ENCODE data around the gene LSM14A. TPM values are rescaled to one million over a fixed set of nuclear protein-coding genes. Genes with fewer than 3 reads are reported as not detected.

Gene LSM14A
- total RNA-seq, 4 donors from 2014 or later = 94.4 to 172 (median 130) TPM

- H3K4me3 ChIP-seq = no peak overlapping the region
- intact Hi-C loops (cut with DNase I) = no loop called here
- no peaks in the 10 kb centered on the region for H3K27me3 ChIP-seq
- no peaks in the 10 kb centered on the region for H3K9me3 ChIP-seq
- WGBS = 100% methylated on average over 1 of the region's 1 CpG
- H3K36me3 ChIP-seq = peaks cover 0 to 12% (median 2%) of the 10 kb centered on the region in 4 donors
- TF ChIP-seq CTCF (IDR thresholded peaks at IDR 0.05) = no peak
- no peak for TF ChIP-seq POLR2AphosphoS5 (IDR thresholded peaks at IDR 0.05)
- no peak for TF ChIP-seq EP300 (IDR thresholded peaks at IDR 0.05)
- no peak for TF ChIP-seq POLR2A (IDR thresholded peaks at IDR 0.05; ENCODE audit: low read depth)
- H3K4me1 ChIP-seq = peaks cover 17 to 48% (median 39%) of the 10 kb centered on the region in 4 donors
- no peak for DNase-seq (ENCODE audit: extremely low spot score)
- H3K27ac ChIP-seq (replicated peaks in 1 of 4) = no peak overlapping the region
Observed at GRCh38 chr19:34275705-34276104, 103.4 kb downstream of the LSM14A start.

GRCh38 chr19:34276614-34277013, 104.3 kb downstream of the LSM14A start:
- no peak overlapping the region for H3K4me3 ChIP-seq
- intact Hi-C loops (cut with DNase I) = no loop called here
- no peaks in the 10 kb centered on the region for H3K27me3 ChIP-seq
- peaks cover 16 to 40% (median 30%) of the 10 kb centered on the region in 4 donors for H3K4me1 ChIP-seq
- TF ChIP-seq CTCF (IDR thresholded peaks at IDR 0.05) (no peak), EP300 (IDR thresholded peaks at IDR 0.05) (no peak), POLR2A (IDR thresholded peaks at IDR 0.05; ENCODE audit: low read depth) (no peak)
- 84% methylated on average over 4 of the region's 4 CpGs for WGBS
- H3K9me3 ChIP-seq = no peaks in the 10 kb centered on the region
- H3K36me3 ChIP-seq = peaks cover 0 to 16% (median 2%) of the 10 kb centered on the region in 4 donors
- DNase-seq (ENCODE audit: extremely low spot score) = no peak
- no peak overlapping the region for H3K27ac ChIP-seq (replicated peaks in 1 of 4)

GRCh38 chr19:34277244-34277643, 104.9 kb downstream of the LSM14A start:
- H3K36me3 ChIP-seq = peaks cover 0 to 16% (median 2%) of the 10 kb centered on the region in 4 donors
- H3K27ac ChIP-seq (replicated peaks in 1 of 4) = no peak overlapping the region
- no peaks in the 10 kb centered on the region for H3K27me3 ChIP-seq
- H3K9me3 ChIP-seq = no peaks in the 10 kb centered on the region
- peaks cover 16 to 34% (median 24%) of the 10 kb centered on the region in 4 donors for H3K4me1 ChIP-seq
- DNase-seq (ENCODE audit: extremely low spot score) = no peak
- no peak overlapping the region for H3K4me3 ChIP-seq
- 77% methylated on average over 4 of the region's 4 CpGs for WGBS
- TF ChIP-seq POLR2A (IDR thresholded peaks at IDR 0.05; ENCODE audit: low read depth) (no peak), EP300 (IDR thresholded peaks at IDR 0.05) (no peak), CTCF (IDR thresholded peaks at IDR 0.05) (no peak), POLR2AphosphoS5 (IDR thresholded peaks at IDR 0.05) (no peak)
- intact Hi-C loops (cut with DNase I) = no loop called here

DNA sequence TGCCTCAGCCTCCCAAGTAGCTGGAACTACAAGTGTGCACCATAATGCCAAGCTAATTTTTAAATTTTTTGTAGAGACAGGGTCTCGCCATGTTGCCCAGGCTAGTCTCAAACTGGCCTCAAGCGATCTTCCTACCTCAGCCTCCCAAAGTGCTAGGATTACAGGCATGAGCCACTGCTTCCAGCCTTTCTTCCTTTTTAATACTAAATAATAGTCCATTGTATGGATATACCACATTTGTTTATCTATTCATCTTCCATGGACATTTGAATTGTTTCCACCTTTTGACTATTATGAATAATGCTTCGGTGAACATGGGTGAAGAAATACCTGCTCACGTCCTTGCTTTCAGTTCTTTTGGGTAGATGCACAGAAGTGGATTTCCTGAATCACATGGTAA, 106.5 kb downstream of the LSM14A start:
- H3K9me3 ChIP-seq = no peaks in the 10 kb centered on the region
- H3K36me3 ChIP-seq = peaks cover 0 to 13% (median 2%) of the 10 kb centered on the region in 4 donors
- no peak for DNase-seq (ENCODE audit: extremely low spot score)
- WGBS = 92% methylated on average over 4 of the region's 4 CpGs
- no peaks in the 10 kb centered on the region for H3K27me3 ChIP-seq
- no peak overlapping the region for H3K4me3 ChIP-seq
- H3K27ac ChIP-seq (replicated peaks in 1 of 4) = no peak overlapping the region
- TF ChIP-seq POLR2AphosphoS5 (IDR thresholded peaks at IDR 0.05) (no peak), CTCF (IDR thresholded peaks at IDR 0.05) (no peak), EP300 (IDR thresholded peaks at IDR 0.05) (no peak), POLR2A (IDR thresholded peaks at IDR 0.05; ENCODE audit: low read depth) (no peak)
- intact Hi-C loops (cut with DNase I) = no loop called here
- H3K4me1 ChIP-seq = peaks cover 15 to 30% (median 24%) of the 10 kb centered on the region in 4 donors

Other genes with a start within 250 kb of the LSM14A start
- 10 to 100 TPM; 11.2 to 31.0 (median 20.8) TPM for gene GARRE1, start 82.0 kb downstream of the LSM14A start, total RNA-seq
- gene GPI, start 192.7 kb downstream of the LSM14A start, total RNA-seq = 100 to 1,000 TPM; 121 to 313 (median 212) TPM
- 10 to 100 TPM in 3 of 4 donors, 1 to 10 TPM in 1; 8.6 to 14.8 (median 12.5) TPM for gene PDCD2L, start 231.9 kb downstream of the LSM14A start, total RNA-seq